Natural killer cell treated with Interleukin-12 subunit alpha and Interleukin-12 subunit beta and Interleukin-15 and Interleukin-18, amount 100 ng/mL, for 72 hours (primary cell): ENCODE results near the gene FEN1. TPM values are rescaled to one million over a fixed set of nuclear protein-coding genes. Genes with fewer than 3 reads are reported as not detected.
A peak's percentile ranks its signal among the peaks of the same experiment; 100 is the strongest.

Source experiments
- ATAC-seq, 2 donors: fragments of 150-1000 bp; cut with Tn5 transposase in 1 of 2; sonication (Bioruptor Pico), chemical (Tn5 transposase) in 1 of 2; 2 replicates each; pipeline ENCODE4 v1.10.0; 2021
- DNase-seq: peaks from one replicate; pipeline ENCODE4 v3.0.0; 2022; ENCODE audit warnings: low spot score
- H3K27ac Mint-ChIP-seq, 2 donors: 1 replicate in 1 of 2; 2 replicates in 1 of 2; pipeline ENCODE4 v1.8.0; 2022; ENCODE audit warnings: mixed read lengths in 2 of 2, mild to moderate bottlenecking in 1 of 2, moderate library complexity in 1 of 2
- H3K27me3 Mint-ChIP-seq, 2 donors: 1 replicate in 1 of 2; 2 replicates in 1 of 2; pipeline ENCODE4 v1.8.0; 2022; ENCODE audit warnings: mixed read lengths in 2 of 2
- H3K36me3 Mint-ChIP-seq: one replicate; pipeline ENCODE4 v1.8.0; 2022; ENCODE audit warnings: mixed read lengths
- H3K4me1 Mint-ChIP-seq, 2 donors: 1 replicate in 1 of 2; 2 replicates in 1 of 2; pipeline ENCODE4 v1.8.0; 2022; ENCODE audit warnings: low read depth in 2 of 2, mixed read lengths in 2 of 2, mild to moderate bottlenecking in 1 of 2
- H3K4me3 Mint-ChIP-seq: one replicate; pipeline ENCODE4 v1.8.0; 2022; ENCODE audit warnings: mixed read lengths
- H3K9me3 Mint-ChIP-seq: 2 replicates; pipeline ENCODE4 v1.8.0; 2022; ENCODE audit warnings: mixed read lengths
- total RNA-seq, 2 donors: library from RNA; stranded (reverse); gene quantifications; one replicate each; pipeline ENCODE4 v1.2.3, GENCODE V29; 2022

FEN1 gene
- total RNA-seq, 2 donors from 2014 or later = 75.8 to 155 TPM

DNA sequence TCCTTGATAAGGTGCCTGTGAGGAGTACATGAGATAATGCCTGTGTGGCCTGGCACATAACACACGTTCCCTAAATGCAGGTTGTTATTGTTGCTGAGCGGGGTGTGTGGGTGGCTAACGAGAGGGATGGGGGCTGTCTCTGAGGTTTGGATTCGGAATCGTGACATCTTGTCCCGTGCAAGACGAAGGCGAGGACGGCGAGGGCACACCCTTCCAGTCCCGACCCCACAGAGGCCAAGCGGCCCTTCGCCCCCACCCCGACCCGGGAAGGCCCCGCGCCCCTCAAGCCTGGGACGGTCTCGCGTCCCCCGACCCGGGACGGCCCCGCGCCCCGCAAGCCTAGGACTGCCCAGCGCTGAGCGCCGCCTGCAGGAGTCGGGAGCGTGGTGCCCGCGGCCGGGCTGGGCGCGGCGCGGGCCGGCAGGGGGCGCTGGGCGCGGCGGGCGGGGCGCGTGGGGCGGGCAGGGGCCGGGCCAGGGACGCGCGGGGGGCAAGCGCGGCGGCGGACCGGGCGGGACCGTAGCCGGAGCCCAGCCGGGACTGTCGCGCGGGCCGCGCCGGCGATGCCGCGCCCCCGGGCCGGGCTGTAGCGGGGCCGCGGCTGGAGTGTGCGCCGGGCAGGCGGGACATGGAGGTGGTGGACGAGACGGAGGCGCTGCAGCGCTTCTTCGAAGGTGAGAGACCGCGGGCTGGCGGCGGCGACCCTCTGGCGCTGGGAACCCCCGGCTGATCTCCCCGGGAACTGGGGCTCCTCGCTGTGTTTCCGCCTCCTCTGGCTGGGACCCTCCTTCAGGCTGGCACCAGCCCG, 40.4 kb upstream of the FEN1 start, which contains the start of gene MYRF:
Gene MYRF, plus strand, starts transcription at position 520 of the 808 bp plus-strand sequence. Its CDS starts 109 bp downstream, at position 629.
- DNase-seq (peak; percentile 70), ATAC-seq (peak; percentile 80 to 87)
- Mint-ChIP-seq H3K4me3 (peak within 1 kb of the TSS; percentile 82), H3K4me1 (peaks cover 28 to 35% of the 10 kb centered on the region in 2 donors), H3K27me3 (peaks cover 8% of the 10 kb centered on the region in 2 donors), H3K9me3 (no peaks in the 10 kb centered on the region), H3K36me3 (no peaks in the 10 kb centered on the region), H3K27ac (peak within 1 kb of the TSS; percentile 18 to 26)

DNA sequence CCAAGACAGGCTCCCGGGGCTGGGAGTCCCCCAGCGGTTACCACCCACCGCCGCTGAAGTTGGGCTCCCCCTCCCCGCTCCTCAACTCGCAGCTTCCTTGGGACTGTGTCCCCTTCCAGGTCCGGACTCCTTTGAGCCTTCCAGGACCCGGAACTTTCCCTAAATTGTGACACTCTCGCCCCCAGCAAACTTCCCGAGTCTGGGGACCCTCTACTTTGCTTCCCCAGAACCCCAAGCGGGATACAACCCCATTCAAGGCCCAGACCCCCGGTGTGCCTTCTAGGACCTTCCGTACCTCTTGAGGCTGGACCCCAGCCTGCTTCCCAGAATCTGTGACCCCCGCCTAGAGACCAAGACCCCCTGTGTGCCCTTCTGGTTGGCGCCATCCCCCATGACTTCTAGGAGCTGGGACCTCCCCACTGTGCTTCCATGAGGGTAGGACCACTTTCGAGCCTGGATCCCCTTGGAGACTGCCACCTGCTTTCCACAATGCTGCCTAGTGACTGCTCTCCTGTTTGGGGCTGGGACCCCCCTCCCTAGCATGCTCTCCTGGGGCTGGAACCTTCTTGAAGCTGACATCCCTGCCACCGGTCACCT, 39.7 kb upstream of the FEN1 start:
- Mint-ChIP-seq H3K27me3 (peaks cover 8% of the 10 kb centered on the region in 2 donors), H3K9me3 (no peaks in the 10 kb centered on the region), H3K4me3 (peak overlapping the region; percentile 82), H3K27ac (peak overlapping the region; percentile 18 to 26), H3K4me1 (peaks cover 29 to 37% of the 10 kb centered on the region in 2 donors), H3K36me3 (no peaks in the 10 kb centered on the region)
- no peak for DNase-seq
- ATAC-seq = no peak

DNA sequence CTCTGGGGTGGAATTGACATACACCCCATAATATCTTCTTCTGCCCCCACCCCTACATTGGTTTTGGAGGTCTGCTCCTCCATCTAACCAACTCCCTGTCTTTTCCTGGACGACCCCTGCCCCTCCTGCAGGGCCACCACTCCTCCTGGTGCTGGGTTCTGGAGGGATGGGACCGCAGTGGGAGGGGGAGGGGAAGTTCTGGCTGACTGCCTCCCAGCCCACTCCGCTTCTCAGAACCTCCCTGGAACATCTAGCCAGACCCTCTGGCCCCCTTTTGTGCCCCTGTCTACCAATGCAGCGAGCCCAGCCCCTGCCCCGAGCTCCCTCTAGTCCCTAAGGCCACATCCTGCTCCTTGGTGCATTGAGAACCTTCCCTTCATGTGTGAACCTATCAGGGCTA, 39.0 kb upstream of the FEN1 start:
- peak overlapping the region in 1 of 2 donors; percentile 18 for H3K27ac Mint-ChIP-seq
- peaks cover 29 to 37% of the 10 kb centered on the region in 2 donors for H3K4me1 Mint-ChIP-seq
- ATAC-seq = no peak
- no peaks in the 10 kb centered on the region for H3K9me3 Mint-ChIP-seq
- no peak for DNase-seq
- H3K4me3 Mint-ChIP-seq = peak overlapping the region; percentile 82
- no peaks in the 10 kb centered on the region for H3K36me3 Mint-ChIP-seq
- peaks cover 8% of the 10 kb centered on the region in 2 donors for H3K27me3 Mint-ChIP-seq

DNA sequence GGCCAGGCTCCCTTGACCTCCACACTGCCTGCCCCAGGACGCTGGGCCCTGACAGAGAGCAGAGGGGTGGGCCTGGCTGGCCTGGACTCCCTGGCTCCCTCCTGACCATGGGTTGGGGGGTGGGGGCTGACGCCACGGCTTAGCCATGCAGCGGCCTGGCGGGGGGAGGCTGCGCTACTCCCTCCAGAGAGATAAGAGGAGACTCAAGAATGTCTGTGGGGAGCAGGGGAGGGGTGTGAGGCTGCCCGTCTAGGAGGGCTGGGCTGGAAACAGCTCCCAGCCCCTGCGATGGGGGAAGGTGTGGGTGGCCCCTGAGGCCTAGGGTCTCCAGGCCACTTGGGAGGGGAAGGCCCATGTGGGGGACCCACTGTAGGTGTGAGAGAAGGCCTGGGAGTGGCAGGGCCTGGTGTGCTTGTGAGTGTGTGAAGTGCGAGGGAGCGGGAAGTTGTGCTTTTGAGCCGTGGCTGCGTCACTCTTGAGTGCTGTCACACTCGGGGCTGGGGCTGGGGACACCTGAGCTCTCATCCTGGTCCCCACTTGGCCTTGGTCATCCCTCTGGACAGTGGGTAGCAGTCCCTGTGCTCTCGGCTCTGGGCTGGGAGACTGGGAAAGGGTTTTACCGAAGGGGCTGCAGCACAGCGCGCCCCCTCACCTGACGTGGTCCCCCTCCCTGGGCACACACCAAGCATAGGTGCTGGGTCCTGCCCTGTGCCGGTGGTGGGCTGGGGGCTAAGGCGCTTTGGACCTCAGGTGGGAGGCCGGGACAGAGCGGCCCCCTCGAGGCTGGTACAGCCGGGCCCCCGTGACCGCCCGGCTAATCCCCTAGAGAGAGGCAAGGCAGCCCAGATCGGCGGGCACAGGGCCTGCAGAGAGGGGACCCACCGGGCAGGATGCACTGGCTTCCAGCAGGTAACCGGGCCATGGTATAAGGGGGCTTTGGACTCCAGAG, 37.9 kb upstream of the FEN1 start:
- Mint-ChIP-seq H3K4me3 (peak overlapping the region; percentile 54), H3K4me1 (peaks cover 29 to 37% of the 10 kb centered on the region in 2 donors), H3K27me3 (peaks cover 8% of the 10 kb centered on the region in 2 donors), H3K36me3 (no peaks in the 10 kb centered on the region), H3K27ac (peak overlapping the region; percentile 18 to 86), H3K9me3 (no peaks in the 10 kb centered on the region)
- ATAC-seq = no peak
- DNase-seq = no peak

DNA sequence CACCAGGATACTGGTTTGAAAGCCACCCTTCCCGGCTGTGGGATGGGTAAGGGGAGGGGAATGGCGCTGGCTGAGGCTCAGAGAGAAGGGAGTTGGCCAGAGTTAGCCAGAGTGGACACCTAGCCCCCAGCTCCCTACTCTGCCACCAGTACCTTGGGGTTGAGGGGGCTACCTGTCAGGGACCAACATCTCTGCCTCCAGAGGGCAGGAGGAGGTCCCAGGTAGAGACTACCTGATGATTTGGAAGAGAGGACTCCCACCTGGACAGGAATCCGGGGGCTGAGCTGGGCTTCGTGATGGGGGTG, 36.6 kb upstream of the FEN1 start:
- Mint-ChIP-seq H3K27me3 (peaks cover 2 to 3% of the 10 kb centered on the region in 2 donors), H3K27ac (peak overlapping the region; percentile 86 to 89), H3K4me1 (peaks cover 25 to 34% of the 10 kb centered on the region in 2 donors), H3K9me3 (no peaks in the 10 kb centered on the region), H3K36me3 (no peaks in the 10 kb centered on the region), H3K4me3 (peak overlapping the region; percentile 54)
- ATAC-seq = no peak
- no peak for DNase-seq

DNA sequence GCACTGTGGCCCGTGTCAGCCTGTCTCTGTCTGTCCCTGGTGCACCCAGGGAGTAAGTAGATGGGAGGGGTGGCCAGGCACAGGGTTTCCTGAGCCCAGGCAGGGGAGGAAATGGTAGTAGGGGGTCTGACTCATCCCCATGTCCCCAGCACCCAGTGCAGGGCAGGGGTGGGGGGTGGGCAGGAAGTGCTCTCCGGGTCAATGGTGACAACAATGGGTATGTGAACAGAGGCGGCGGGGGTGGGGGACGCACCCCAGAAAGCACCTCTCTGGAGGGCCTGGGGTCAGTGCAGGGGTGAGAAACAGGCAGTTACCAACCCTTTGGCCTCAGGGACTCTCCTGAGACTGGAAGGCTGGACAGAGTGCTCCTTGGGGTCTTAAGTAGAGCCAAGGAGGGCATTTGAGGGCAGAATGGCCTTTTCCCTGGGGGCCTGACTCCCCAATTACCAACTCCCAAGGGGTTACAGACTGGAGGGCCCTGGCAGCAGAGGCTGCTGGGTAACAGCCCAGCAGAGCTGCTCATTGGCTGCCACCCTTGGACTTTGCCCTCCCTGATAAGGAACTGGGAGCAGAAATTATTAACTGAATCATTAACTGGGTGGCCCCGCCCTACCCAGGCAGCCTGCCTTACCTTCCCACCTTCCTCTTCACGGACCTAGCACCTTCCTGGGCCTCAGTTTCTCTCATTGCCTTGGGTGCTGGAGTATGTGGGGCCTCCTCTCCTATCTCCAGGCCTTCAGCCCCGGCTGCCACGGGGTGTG, 36.1 kb upstream of the FEN1 start:
- DNase-seq (peak; percentile 86), ATAC-seq (peak; percentile 83 to 91)
- no peaks in the 10 kb centered on the region for H3K9me3 Mint-ChIP-seq
- peak overlapping the region; percentile 54 for H3K4me3 Mint-ChIP-seq
- H3K4me1 Mint-ChIP-seq = peaks cover 22 to 32% of the 10 kb centered on the region in 2 donors
- H3K27ac Mint-ChIP-seq = peak overlapping the region; percentile 86 to 89
- H3K27me3 Mint-ChIP-seq = no peaks in the 10 kb centered on the region
- no peaks in the 10 kb centered on the region for H3K36me3 Mint-ChIP-seq

DNA sequence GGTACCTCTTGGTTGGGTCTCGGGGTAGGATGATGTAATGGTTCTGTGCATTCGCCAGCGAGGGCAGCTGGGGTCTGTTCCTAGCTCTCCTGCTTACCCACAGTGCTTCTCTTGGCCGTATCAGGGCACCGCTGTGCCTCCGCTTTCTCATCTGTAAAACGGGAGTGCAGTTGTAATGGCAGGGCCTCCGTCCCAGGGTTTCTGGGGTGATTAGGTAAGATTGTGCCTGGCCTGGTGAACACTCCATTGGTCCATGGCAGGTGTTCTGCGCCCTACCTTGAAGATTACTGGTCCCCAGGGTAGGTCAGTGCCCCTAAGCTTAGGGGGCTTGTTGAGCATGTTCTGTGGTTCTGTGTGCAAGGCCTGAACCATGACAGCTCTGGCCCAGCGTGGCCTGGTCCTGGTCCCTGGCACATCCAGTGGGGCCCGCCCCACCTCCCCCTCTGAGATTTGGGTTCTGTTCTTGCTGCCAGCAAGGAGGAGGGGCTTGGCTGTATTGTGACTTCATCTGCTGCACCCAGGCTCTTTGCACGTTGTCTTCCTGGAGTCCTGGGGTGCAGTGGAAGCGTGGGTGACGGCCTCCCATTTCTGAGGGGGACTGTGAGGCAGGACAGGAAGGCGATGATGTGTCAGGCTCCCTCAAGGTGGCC, 35.4 kb upstream of the FEN1 start:
- ATAC-seq (no peak), DNase-seq (no peak)
- no peaks in the 10 kb centered on the region for H3K36me3 Mint-ChIP-seq
- H3K4me1 Mint-ChIP-seq = peaks cover 22 to 29% of the 10 kb centered on the region in 2 donors
- no peaks in the 10 kb centered on the region for H3K9me3 Mint-ChIP-seq
- H3K27ac Mint-ChIP-seq = peak overlapping the region; percentile 86 to 89
- H3K4me3 Mint-ChIP-seq = no peak overlapping the region
- peaks cover 0 to 2% of the 10 kb centered on the region in 2 donors for H3K27me3 Mint-ChIP-seq

DNA sequence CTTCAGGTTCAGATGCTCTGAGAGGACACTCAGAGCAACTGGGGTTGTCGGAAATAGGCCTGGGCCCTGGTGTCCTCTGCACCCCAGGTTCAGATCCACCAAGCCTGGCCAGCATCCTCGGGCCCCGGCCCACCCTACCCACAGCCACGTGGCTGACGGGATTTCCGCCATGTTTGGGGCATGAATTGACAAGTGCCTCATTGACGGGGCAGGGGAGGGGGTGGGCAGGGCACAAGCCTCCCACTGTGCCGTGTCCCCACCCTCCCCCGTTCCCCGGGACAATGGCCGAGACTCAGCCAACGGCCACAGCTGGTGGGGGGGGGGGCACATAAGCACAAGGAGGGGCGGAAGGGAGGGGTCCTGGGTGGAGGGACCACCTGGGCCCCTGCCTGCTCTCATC, 31.8 kb upstream of the FEN1 start:
- DNase-seq (no peak), ATAC-seq (no peak)
- H3K9me3 Mint-ChIP-seq = no peaks in the 10 kb centered on the region
- H3K4me3 Mint-ChIP-seq = no peak overlapping the region
- no peak overlapping the region for H3K27ac Mint-ChIP-seq
- H3K36me3 Mint-ChIP-seq = no peaks in the 10 kb centered on the region
- peaks cover 12 to 15% of the 10 kb centered on the region in 2 donors for H3K4me1 Mint-ChIP-seq
- H3K27me3 Mint-ChIP-seq = peaks cover 0 to 2% of the 10 kb centered on the region in 2 donors

DNA sequence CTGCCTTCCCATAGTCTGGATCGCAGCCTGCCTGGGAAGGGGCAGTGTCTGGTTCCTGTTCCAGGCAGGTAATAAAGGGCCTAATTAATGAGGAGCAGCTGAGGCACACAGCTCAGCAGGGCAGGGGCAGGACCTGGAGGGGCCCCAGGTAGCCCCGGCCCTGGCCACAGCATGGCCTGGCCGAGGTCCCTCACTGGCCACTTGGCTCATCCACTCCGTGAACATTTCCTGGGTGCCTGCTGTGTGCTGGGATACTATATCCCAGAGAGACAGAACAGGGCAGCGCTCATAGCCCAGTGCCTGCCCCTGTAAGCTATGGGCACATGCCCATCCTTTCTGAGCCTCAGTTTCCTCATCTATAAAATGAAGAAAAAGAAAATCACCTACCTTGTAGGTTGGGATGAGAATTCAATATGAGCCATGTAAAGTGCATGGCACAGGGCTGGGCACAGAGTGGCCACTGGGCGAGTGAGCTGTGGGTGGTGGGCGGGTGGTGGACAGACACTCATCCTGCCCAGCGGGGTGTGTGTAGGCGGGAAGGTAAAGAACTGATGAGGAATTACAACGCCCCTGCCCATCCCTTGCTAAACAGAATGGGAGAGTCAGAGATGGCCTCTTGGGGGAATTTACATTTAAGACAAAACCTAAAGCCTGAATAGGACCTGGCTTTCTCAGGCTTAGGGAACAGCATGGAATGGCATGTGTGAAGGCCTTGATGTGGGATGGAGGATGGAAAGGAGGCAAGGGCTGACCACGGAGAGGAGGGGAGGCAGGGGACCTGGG, 31.1 kb upstream of the FEN1 start:
- Mint-ChIP-seq H3K36me3 (no peaks in the 10 kb centered on the region), H3K4me1 (peaks cover 5 to 8% of the 10 kb centered on the region in 2 donors), H3K4me3 (no peak overlapping the region), H3K9me3 (no peaks in the 10 kb centered on the region), H3K27ac (no peak overlapping the region), H3K27me3 (peaks cover 0 to 2% of the 10 kb centered on the region in 2 donors)
- ATAC-seq (no peak), DNase-seq (no peak)

DNA sequence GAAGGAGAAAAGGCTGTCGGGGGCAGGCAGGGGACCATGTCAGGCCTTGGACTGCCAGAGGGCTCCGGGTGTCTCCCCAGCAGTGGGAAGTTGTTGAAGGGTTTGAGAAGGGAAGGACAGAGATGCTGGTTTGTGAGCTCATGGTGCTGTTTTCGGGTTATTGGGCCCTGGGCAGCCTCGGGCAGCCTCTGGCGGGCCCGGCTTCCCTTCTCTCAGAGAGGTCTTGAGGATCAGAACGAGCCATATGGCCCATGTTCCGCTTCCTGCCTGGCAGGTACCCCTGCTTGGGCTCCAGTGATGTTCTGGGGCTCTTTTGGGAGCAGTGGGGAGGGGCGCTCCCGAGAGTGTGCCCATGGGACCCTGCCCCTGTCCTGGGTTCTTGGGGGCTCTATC, 30.5 kb upstream of the FEN1 start:
- Mint-ChIP-seq H3K4me1 (peaks cover 2 to 4% of the 10 kb centered on the region in 2 donors), H3K9me3 (no peaks in the 10 kb centered on the region), H3K27me3 (peaks cover 0 to 2% of the 10 kb centered on the region in 2 donors), H3K27ac (no peak overlapping the region), H3K36me3 (no peaks in the 10 kb centered on the region), H3K4me3 (no peak overlapping the region)
- ATAC-seq (no peak), DNase-seq (no peak)

DNA sequence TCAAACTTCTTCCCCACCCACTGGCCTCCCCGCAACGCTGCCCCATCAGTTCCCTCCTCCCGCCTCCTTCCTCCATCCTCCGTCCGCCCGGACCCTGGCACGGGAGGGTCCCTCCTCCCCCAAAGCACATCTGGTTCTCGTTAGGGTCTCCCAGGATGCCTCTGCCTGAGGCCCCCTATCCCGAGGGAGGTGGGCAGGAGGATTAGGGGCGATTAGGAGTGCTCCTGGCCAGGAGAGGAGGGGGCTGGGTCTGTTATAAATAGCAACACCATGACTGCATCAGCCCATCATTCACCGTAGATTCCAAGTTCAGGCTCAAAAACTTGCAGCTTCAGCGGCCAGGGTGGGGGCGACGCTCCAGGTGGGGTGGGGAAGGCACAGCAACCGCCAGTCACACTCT, 29.9 kb upstream of the FEN1 start:
- no peak for DNase-seq
- Mint-ChIP-seq H3K36me3 (no peaks in the 10 kb centered on the region), H3K27ac (no peak overlapping the region), H3K9me3 (no peaks in the 10 kb centered on the region), H3K4me3 (no peak overlapping the region), H3K27me3 (peaks cover 0 to 2% of the 10 kb centered on the region in 2 donors), H3K4me1 (no peaks in the 10 kb centered on the region)
- ATAC-seq = no peak

DNA sequence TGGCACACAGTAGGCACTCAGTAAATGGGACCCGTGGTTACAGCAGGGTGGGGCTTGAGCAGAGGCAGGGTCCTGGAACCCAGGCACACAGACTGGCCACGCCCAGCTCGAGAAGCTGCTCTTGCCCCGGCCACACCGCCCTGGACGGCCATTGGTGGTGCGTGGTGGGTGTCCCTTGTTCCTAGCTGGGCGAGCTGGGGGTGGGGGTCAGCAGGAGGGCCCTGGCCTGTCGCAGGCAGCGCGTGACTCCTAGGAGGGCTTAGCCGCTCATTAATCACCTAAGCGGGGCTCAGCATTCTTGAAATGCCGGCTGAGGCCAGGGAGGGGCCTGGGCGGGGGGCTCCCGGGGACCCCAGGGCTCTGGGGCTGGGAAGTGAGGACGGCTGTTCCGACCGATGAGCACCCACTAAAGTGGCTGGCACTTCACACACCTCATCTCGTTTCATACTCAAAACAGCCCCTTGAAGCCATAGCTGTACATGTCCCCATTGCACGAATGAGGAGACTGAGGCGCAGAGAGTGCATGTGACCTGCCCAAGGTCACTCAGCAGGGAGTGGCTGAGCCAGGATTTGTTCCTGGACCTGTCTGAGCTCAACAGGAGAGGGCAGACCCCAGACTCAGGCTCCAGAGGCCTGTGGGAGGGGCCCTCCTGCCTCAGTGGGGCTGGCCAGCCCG, 28.6 kb upstream of the FEN1 start:
- ATAC-seq = no peak
- no peak overlapping the region for H3K27ac Mint-ChIP-seq
- no peaks in the 10 kb centered on the region for H3K4me1 Mint-ChIP-seq
- DNase-seq = no peak
- no peaks in the 10 kb centered on the region for H3K9me3 Mint-ChIP-seq
- no peaks in the 10 kb centered on the region for H3K36me3 Mint-ChIP-seq
- H3K27me3 Mint-ChIP-seq = peaks cover 0 to 2% of the 10 kb centered on the region in 2 donors
- no peak overlapping the region for H3K4me3 Mint-ChIP-seq
